Neural crest cell (in vitro differentiated cells): ENCODE data around the gene EMX2. TPM values are rescaled to one million over a fixed set of nuclear protein-coding genes. Genes with fewer than 3 reads are reported as not detected.

ENCODE experiments used
- DNase-seq: peaks from one replicate; pipeline ENCODE4 v3.0.0; 2021; ENCODE audit warnings: low read depth, mixed read lengths, low spot score
- H3K27ac Mint-ChIP-seq: one replicate; pipeline ENCODE4 v1.8.0; 2021; ENCODE audit warnings: mild to moderate bottlenecking, mixed read lengths; ENCODE audit not compliant: unreplicated experiment
- H3K27me3 Mint-ChIP-seq: 2 replicates; pipeline ENCODE4 v1.8.0; 2021; ENCODE audit warnings: low read depth, mild to moderate bottlenecking, mixed read lengths
- H3K36me3 Mint-ChIP-seq: 2 replicates; pipeline ENCODE4 v1.8.0; 2021; ENCODE audit warnings: low read depth, mild to moderate bottlenecking, mixed read lengths
- H3K4me1 Mint-ChIP-seq: 2 replicates; pipeline ENCODE4 v1.8.0; 2021; ENCODE audit warnings: mixed read lengths
- H3K4me3 Mint-ChIP-seq: one replicate; pipeline ENCODE4 v1.8.0; 2021; ENCODE audit warnings: mild to moderate bottlenecking, mixed read lengths
- H3K9me3 Mint-ChIP-seq: 2 replicates; pipeline ENCODE4 v1.8.0; 2021; ENCODE audit warnings: mixed read lengths
- CTCF ChIP-seq: fragments of 200-600 bp; sonication (generic); conservative IDR thresholded peaks from 2 replicates; pipeline ENCODE4 v1.5.0; 2021; ENCODE audit warnings: antibody characterized with exemption, mild to moderate bottlenecking
- total RNA-seq: library from RNA; stranded (reverse); gene quantifications from 2 replicates; pipeline ENCODE4 v1.2.1, GENCODE V29; 2021

Gene EMX2
- total RNA-seq, 1 donor from 2014 or later, result 1.0 TPM

DNA sequence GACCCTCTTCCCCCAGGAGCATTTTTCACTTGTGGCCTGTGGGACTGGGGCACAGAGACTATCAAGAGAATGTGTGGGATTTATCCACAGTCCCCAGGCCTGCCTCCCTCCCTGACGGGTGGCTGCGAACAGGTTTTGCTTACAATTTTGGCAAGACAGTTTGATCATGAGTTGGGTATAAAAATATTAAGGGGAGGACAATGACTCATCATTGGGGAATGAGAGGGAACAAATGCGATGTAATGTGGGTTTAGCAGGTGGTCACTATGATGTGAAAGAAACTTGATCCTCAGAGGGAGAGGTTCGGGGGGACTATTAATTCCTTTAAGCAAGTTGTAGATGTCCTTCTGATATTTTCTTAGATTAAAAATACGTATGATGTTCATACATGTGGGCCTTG is 52.2 kb downstream of the EMX2 start:
- Mint-ChIP-seq H3K27me3 (peaks cover 11% of the 10 kb centered on the region), H3K4me3 (no peak overlapping the region), H3K36me3 (no peaks in the 10 kb centered on the region), H3K27ac (no peak overlapping the region), H3K4me1 (no peaks in the 10 kb centered on the region), H3K9me3 (no peaks in the 10 kb centered on the region)
- DNase-seq, result no peak
- no peak for TF ChIP-seq CTCF

DNA sequence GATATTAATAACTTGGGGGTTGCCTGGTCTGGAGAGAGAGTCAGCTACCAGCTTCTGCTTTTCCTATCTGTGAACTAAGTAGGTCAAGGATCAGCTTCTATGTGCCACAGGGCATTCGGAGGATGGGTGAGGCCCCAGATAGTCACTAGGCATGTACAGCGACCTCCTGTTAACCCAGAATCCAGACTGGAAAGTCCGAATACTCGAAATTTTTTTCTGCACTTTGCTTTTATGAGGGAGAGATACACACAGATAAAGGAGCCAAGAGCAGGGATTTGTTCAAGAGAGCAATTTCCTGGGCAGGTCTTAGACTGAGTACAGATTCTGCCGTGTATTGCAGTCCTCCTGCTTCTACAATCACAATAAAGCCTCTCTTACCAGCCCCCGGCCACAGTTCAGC is 54.2 kb downstream of the EMX2 start:
- Mint-ChIP-seq H3K27me3 (peaks cover 6% of the 10 kb centered on the region), H3K9me3 (no peaks in the 10 kb centered on the region), H3K4me3 (no peak overlapping the region), H3K27ac (no peak overlapping the region), H3K36me3 (no peaks in the 10 kb centered on the region), H3K4me1 (no peaks in the 10 kb centered on the region)
- DNase-seq, result no peak
- no peak for TF ChIP-seq CTCF

GRCh38 chr10:117597216-117597615 is 54.7 kb downstream of the EMX2 start:
- no peaks in the 10 kb centered on the region for H3K36me3 Mint-ChIP-seq
- no peaks in the 10 kb centered on the region for H3K4me1 Mint-ChIP-seq
- no peak for DNase-seq
- no peaks in the 10 kb centered on the region for H3K9me3 Mint-ChIP-seq
- no peak for TF ChIP-seq CTCF
- H3K27me3 Mint-ChIP-seq, result peaks cover 9% of the 10 kb centered on the region
- H3K4me3 Mint-ChIP-seq, result no peak overlapping the region
- no peak overlapping the region for H3K27ac Mint-ChIP-seq

Other genes with a start within 250 kb of the EMX2 start
- 30.6 and 31.8 TPM in 2 replicates for gene PDZD8, start 167.3 kb upstream of the EMX2 start, total RNA-seq